HPDE6-E6E7 (cell line): Measurements from ENCODE around the gene RBL1.
"Not testable (repeated sequence)": the region's sequence is repeated elsewhere in the genome, so short reads cannot be mapped to it uniquely, and the experiment has no call there.

Experiments used
- DNase-seq: peaks from one replicate; pipeline ENCODE4 v3.0.0; 2011; ENCODE audit warnings: missing footprints; ENCODE audit errors: extremely low spot score

RBL1 gene

GRCh38 chr20:37072293-37073196, 23.3 kb downstream of the RBL1 start:
- DNase-seq, result no peak

- DNase-seq, result no peak
These were observed 24.3 kb downstream of the RBL1 start for GRCh38 chr20:37071481-37071911.

- DNase-seq, result not testable (repeated sequence)
These were observed 26.2 kb downstream of the RBL1 start for GRCh38 chr20:37069563-37069962.

GRCh38 chr20:37066168-37066567, 29.6 kb downstream of the RBL1 start:
- no peak for DNase-seq

GRCh38 chr20:37055276-37055675, 40.5 kb downstream of the RBL1 start:
- DNase-seq, result no peak

GRCh38 chr20:37053230-37053950, 42.4 kb downstream of the RBL1 start:
- DNase-seq, result no peak

- no peak for DNase-seq
These were observed 52.5 kb downstream of the RBL1 start for GRCh38 chr20:37042986-37043972.

GRCh38 chr20:37039366-37039765, 56.4 kb downstream of the RBL1 start:
- DNase-seq, result not testable (repeated sequence)

- DNase-seq, result no peak
These were observed 63.7 kb downstream of the RBL1 start for GRCh38 chr20:37032077-37032476.

GRCh38 chr20:37020636-37021035, 75.2 kb downstream of the RBL1 start:
- DNase-seq, result no peak

GRCh38 chr20:37012631-37013030, 83.2 kb downstream of the RBL1 start:
- not testable (repeated sequence) for DNase-seq

- not testable (repeated sequence) for DNase-seq
These were observed 83.9 kb downstream of the RBL1 start for GRCh38 chr20:37011858-37012257.

- DNase-seq, result no peak
These were observed 84.7 kb downstream of the RBL1 start for GRCh38 chr20:37011147-37011546.

- DNase-seq, result no peak
These were observed 87.7 kb downstream of the RBL1 start for GRCh38 chr20:37007898-37008649.

- DNase-seq, result not testable (repeated sequence)
These were observed 90.5 kb downstream of the RBL1 start for GRCh38 chr20:37005062-37005942.

GRCh38 chr20:37001634-37002033, 94.2 kb downstream of the RBL1 start:
- not testable (repeated sequence) for DNase-seq

GRCh38 chr20:37000171-37000570, 95.6 kb downstream of the RBL1 start:
- not testable (repeated sequence) for DNase-seq

- DNase-seq, result no peak
These were observed 97.1 kb downstream of the RBL1 start for GRCh38 chr20:36998652-36999051.

GRCh38 chr20:36997121-36997520, 98.7 kb downstream of the RBL1 start:
- no peak for DNase-seq

- not testable (repeated sequence) for DNase-seq
These were observed 101.6 kb downstream of the RBL1 start for GRCh38 chr20:36994221-36994620.
